UCSD-AML1 (cell line): ENCODE data around the gene BTRC.

Experiments used
- DNase-seq: peaks from one replicate; lab custom pipeline; 2025; ENCODE audit not compliant: unreplicated experiment; lab: John Stamatoyannopoulos, UW

The BTRC gene

GRCh38 chr10:101476383-101476782, 122.4 kb downstream of the BTRC start:
- DNase-seq = no peak

GRCh38 chr10:101478956-101479355, 125.0 kb downstream of the BTRC start:
- no peak for DNase-seq

- no peak for DNase-seq
Measured at GRCh38 chr10:101481256-101481655, 127.3 kb downstream of the BTRC start.

GRCh38 chr10:101482568-101482967, 128.6 kb downstream of the BTRC start:
- DNase-seq = no peak

- no peak for DNase-seq
Measured at GRCh38 chr10:101484175-101484745, 130.3 kb downstream of the BTRC start.

GRCh38 chr10:101485207-101485606, 131.2 kb downstream of the BTRC start:
- no peak for DNase-seq

GRCh38 chr10:101485681-101486554, 132.0 kb downstream of the BTRC start:
- DNase-seq = no peak

- DNase-seq = no peak
Measured at GRCh38 chr10:101487399-101487798, 133.4 kb downstream of the BTRC start.

GRCh38 chr10:101489355-101489754, 135.4 kb downstream of the BTRC start:
- no peak for DNase-seq

GRCh38 chr10:101490026-101490425, 136.1 kb downstream of the BTRC start:
- DNase-seq = no peak

GRCh38 chr10:101492205-101492604, 138.2 kb downstream of the BTRC start:
- DNase-seq = no peak

DNA sequence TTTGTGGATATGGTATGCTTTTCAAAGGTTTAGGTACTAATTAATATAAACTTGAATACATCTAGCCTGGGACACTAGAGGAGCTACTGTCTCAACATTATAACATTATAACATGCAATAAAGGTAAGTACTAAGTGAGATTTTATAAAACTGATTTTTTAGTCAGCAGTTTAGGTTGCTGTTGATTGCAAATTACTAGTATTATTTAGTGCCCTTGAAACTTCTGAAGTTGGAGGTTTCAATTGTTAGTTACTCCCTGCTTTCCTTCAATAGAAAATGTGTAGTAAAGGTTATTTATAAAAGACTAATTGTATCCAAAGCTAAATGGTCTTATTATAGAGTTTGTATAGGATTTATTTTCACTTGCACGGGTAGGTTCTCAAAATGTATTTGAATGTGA, 138.8 kb downstream of the BTRC start:
- DNase-seq = no peak

- no peak for DNase-seq
Measured at GRCh38 chr10:101493249-101493648, 139.3 kb downstream of the BTRC start.

GRCh38 chr10:101493782-101494281, 139.9 kb downstream of the BTRC start:
- DNase-seq = no peak

GRCh38 chr10:101494650-101495049, 140.7 kb downstream of the BTRC start:
- no peak for DNase-seq

GRCh38 chr10:101495324-101495925, 141.5 kb downstream of the BTRC start:
- DNase-seq = no peak

- DNase-seq = no peak
Measured at GRCh38 chr10:101504438-101504837, 150.5 kb downstream of the BTRC start.

GRCh38 chr10:101506829-101507661, 153.1 kb downstream of the BTRC start:
- DNase-seq = no peak

DNA sequence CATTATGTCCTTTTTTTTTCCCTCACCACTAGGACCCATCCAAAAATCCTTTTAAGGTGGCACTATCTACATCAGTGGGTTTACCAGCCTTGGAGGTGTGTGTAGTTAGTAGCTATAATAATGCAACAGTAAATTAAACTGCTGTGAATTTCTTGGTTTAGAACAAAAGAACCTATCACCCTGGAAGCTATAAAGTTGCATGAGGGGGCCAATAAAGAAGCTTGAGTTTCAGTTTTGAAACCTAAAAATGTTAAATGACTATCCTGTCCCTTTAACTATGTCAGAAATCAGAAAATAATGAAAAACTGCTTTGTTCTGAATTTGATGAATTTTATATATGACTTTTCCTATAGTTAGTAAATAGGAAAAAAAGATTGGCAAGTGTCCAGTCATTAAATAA, 153.9 kb downstream of the BTRC start:
- DNase-seq = no peak

- DNase-seq = no peak
Measured at GRCh38 chr10:101511938-101512337, 158.0 kb downstream of the BTRC start.

GRCh38 chr10:101512738-101513137, 158.8 kb downstream of the BTRC start:
- DNase-seq = no peak
